Right renal cortex interstitium (tissue), 3 donors: ENCODE data around the gene FMN2. TPM values are rescaled to one million over a fixed set of nuclear protein-coding genes. Genes with fewer than 3 reads are reported as not detected.
A peak's percentile ranks its signal among the peaks of the same experiment; 100 is the strongest.
"Not testable (repeated sequence)": the region's sequence is repeated elsewhere in the genome, so short reads cannot be mapped to it uniquely, and the experiment has no call there.

ENCODE experiments used
- DNase-seq, 3 donors: peaks; one replicate each; pipeline ENCODE4 v3.0.0-alpha.2; 2013; ENCODE audit warnings: low read depth in 3 of 3, low spot score in 2 of 3
- polyA plus RNA-seq, 3 donors: library from polyadenylated mRNA; unstranded; fragments of 120-200 nt; gene quantifications; one replicate each; pipeline ENCODE4 v1.2.1, GENCODE V29; 2013; ENCODE audit not compliant: insufficient read length in 3 of 3

The FMN2 gene
- polyA plus RNA-seq, 3 donors = 7.1 to 10.5 (median 7.9) TPM

GRCh38 chr1:240134596-240134995 lies 42.9 kb downstream of the FMN2 start:
- no peak for DNase-seq

DNA sequence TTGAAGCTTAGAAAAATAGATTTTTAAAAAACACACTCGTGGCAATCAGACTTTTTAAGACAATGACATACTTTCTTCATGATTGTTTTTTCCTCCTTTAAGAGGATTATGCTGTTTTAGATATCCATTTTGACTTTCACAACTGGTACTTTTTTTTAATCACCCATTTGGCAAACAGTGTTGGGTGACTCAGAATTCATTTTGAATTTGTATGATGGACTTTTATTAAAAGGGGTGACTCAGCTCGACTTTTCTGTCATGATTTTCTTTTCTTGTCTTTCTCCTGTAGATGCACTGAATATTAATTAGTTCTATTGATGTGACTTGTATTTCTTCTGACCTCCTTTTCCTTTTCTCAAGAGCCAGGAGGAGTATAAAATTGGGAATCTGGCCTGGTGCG lies 44.7 kb downstream of the FMN2 start:
- no peak for DNase-seq

GRCh38 chr1:240138867-240139266 lies 47.2 kb downstream of the FMN2 start:
- DNase-seq = no peak

DNA sequence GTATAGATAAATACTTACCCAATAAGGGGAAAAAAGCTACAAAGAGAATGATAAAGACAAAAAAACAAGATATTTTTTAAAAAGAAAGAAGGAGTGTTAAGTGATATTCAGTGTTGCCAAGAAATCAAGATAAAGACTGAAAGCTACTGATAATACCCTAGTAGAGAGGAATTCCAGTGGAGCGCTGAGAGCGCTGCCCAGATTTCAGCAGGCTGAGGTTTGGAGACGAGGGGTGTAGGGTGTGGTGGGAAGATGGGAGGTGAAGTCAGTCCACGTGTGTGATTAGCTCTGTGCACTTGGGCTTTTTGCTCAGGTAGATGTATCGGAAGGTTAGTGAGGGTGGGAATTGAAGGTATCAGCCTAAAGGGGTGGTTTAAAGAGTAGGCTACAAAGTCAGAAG lies 47.8 kb downstream of the FMN2 start:
- DNase-seq = no peak

GRCh38 chr1:240145120-240145519 lies 53.4 kb downstream of the FMN2 start:
- no peak for DNase-seq

- no peak for DNase-seq
These were observed 56.6 kb downstream of the FMN2 start for GRCh38 chr1:240148333-240148732.

DNA sequence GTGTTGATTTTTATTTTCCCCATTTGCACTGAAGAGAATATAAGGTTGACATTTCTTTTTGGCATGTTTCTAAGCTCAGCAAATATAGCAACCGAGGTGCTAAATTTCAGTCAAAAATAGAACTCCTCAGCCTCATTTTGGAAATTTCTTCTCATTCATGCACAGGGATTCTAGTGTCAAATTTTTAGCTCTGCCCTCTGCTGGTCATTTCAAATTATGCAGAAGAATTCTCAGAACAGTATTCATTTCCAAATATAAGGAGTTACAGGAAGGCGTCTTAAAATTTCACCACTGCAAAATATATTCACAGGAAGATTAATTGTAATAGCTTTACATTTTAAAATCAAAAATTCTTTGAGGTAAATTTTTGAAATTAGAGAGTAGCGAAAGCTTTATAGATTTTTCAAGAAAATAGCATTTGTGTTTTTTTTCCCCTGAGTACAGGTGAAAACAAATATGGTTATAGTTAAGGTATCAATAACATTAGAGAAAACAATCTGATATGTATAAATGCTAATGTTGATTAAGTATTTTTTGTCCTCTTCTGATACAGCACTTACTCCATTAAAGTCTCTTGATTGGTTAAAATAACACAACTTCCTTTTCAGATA lies 57.9 kb downstream of the FMN2 start:
- peak in 2 of 3 donors; percentile 2 to 18 for DNase-seq

DNA sequence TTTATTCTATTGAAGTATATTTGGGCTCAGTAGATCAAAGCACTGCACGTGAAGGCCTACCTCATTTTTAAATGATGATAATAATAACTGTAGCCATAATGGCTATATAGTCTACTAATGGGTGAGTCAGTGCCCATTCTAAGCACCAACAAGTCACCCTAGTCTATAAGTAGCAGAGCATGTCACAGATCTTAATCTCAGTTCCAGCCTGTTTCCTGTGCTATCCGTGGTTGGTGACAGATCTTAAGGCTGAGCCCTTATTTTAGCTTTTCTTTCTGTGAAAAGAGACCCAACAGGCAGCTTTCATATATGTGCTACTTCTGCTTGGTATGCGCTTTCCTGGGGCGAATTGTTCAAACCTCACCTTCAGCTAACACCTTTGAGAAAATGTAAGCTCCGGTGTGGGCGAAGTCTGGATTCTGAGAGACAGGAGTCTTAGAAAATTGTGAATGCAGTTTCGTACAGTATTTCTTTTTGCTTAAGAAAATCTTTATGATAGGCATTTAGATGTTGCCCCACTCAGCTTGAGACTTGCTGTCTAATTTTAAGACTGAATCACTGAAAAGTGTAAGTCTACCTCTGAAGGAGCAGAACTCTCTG lies 59.6 kb downstream of the FMN2 start:
- DNase-seq = no peak

DNA sequence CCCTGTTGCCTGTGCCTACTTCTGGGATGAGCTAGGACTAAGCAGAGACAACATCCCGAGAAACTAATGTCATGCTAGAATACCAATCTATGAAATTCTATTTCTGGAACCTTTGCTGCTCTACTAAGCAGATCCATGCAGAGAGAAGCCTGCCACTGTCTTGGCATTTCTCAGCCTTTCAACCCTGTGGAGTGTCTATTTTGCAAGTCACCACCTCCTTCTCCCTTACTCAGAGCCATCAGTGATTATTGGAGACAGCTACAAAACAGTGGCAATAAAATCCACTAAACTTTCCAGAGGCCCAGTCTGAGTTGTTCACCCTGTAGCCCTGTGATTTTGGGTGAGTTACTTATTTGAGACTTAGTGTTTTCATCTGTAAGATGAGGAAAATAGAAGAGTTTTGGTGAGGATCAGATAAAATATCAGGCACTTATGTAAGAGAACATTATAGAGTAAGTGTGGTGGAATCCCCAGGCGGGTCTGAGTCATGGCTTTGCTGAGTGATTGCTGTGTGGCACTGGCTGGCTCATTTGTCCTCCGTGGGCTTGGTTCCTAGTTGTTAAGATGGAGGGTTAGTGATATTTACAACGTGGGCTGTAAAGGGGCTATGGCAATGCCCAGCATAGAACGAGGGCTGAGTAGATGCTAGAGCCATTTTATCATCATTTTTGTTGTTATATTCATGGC lies 61.1 kb downstream of the FMN2 start:
- DNase-seq = no peak

GRCh38 chr1:240155605-240156004 lies 63.9 kb downstream of the FMN2 start:
- DNase-seq = no peak

DNA sequence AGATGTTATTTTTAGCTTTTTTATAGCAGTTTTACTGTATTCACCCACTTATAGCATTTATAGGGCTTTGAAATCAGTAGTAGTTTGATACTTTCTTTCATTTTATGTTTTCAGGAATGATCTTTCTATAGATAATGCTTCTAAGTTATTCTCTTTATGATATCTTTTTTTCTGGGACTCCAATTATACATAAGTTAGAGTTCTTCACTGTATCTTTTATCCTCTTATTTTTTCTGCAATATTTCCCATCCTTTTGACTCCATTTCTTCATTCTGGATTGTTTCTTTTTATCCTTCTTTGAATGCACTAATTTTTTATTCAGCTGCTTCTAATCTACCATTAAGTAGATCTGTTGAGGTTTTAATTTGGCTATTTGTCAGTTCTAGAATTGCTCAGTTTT lies 73.1 kb downstream of the FMN2 start:
- DNase-seq = no peak

- DNase-seq = no peak
These were observed 77.5 kb downstream of the FMN2 start for GRCh38 chr1:240169188-240169587.

GRCh38 chr1:240170266-240170665 lies 78.6 kb downstream of the FMN2 start:
- no peak for DNase-seq

- DNase-seq = no peak
These were observed 79.1 kb downstream of the FMN2 start for GRCh38 chr1:240170806-240171205.

- no peak for DNase-seq
These were observed 80.2 kb downstream of the FMN2 start for GRCh38 chr1:240171907-240172306.

GRCh38 chr1:240173836-240174235 lies 82.2 kb downstream of the FMN2 start:
- no peak for DNase-seq

DNA sequence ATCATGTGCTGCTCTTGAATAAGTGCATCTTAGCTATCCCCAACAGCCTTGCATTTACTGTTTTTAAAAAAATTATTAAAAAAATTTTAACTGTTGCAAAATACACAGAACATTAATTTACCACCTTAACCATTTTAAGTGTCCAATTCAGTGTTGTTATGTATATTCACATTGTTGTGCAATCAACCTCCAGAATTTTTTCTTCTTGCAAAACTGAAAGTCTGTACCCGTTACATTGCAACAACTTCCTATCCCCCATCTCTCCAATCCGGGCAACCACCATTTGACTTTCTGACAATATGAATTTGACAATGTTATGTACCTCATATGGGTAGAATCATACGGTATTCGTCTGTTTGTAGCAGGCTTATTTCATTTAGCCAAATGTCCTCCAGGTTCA lies 83.1 kb downstream of the FMN2 start:
- DNase-seq = no peak

DNA sequence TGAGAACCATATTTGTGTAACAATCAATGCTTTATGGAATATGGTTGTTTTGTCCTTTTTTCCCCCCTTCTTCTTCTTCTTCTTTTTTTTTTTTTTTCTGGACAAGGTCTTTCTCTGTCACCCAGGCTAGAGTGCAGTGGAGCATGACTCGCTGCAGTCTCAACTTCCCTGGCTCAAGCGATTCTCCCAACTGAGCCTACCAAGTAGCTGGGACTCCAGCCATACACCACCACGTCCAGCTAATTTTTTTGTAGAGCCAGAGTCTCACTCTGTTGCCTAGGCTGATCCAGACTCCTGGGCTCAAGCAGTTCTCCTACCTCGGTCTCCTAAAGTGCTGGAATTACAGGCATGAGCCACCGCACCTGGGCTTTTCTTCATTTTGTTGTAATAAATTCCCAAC lies 86.7 kb downstream of the FMN2 start:
- DNase-seq = no peak

DNA sequence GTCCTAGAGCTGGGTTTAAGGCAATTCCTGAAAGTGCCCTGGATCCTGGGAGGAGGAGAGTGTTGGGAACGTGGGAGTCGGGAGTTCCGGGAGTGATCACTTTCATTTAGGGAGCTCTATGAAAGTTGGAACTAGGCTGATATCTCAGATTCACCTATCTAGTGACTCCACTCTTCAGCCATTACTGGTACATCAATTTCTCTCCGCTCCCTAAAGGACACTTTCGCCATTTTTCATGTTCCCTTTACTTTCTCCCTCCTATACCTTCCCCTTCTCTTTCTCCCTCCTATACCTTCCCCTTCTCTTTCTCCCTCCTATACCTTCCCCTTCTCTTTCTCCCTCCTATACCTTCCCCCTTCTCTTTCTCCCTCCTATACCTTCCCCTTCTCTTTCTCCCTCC lies 93.0 kb downstream of the FMN2 start:
- DNase-seq = not testable (repeated sequence)

GRCh38 chr1:240188139-240188538 lies 96.5 kb downstream of the FMN2 start:
- DNase-seq = no peak

DNA sequence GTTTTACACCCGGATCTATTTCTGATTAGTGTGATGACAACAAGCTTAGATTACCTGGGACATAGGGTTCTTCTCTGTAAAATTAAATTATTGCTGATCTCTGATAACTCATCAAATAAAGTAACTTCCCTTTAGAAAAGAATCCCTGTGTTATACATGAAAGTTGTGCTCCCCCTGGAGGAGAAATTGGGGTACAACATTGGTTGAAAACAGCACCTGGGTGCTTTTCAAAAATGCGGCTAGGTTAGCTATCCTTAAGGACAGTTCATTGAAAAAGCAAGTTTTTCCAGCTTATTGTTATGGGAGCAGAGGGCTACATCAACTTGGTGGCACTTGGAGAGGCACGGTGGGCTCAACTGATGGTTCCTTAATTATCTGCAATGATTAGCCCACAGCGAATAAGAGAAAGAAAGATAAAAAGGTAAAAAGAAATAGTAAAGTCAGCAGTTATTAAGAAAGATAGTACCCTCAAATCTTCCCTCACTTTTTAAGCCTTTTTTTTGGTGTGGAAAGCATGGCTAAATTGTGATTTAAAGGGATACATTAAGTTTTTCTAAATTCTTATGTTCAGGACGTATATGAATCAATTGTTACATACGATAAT lies 97.8 kb downstream of the FMN2 start:
- DNase-seq = peak in 2 of 3 donors; percentile 15 to 31

- peak in 2 of 3 donors; percentile 12 to 19 for DNase-seq
These were observed 99.3 kb downstream of the FMN2 start for GRCh38 chr1:240190881-240191401.
